ENCODE data around the gene PKIG.
"Not testable (repeated sequence)": the region's sequence is repeated elsewhere in the genome, so short reads cannot be mapped to it uniquely, and the experiment has no call there.

The PKIG gene

DNA sequence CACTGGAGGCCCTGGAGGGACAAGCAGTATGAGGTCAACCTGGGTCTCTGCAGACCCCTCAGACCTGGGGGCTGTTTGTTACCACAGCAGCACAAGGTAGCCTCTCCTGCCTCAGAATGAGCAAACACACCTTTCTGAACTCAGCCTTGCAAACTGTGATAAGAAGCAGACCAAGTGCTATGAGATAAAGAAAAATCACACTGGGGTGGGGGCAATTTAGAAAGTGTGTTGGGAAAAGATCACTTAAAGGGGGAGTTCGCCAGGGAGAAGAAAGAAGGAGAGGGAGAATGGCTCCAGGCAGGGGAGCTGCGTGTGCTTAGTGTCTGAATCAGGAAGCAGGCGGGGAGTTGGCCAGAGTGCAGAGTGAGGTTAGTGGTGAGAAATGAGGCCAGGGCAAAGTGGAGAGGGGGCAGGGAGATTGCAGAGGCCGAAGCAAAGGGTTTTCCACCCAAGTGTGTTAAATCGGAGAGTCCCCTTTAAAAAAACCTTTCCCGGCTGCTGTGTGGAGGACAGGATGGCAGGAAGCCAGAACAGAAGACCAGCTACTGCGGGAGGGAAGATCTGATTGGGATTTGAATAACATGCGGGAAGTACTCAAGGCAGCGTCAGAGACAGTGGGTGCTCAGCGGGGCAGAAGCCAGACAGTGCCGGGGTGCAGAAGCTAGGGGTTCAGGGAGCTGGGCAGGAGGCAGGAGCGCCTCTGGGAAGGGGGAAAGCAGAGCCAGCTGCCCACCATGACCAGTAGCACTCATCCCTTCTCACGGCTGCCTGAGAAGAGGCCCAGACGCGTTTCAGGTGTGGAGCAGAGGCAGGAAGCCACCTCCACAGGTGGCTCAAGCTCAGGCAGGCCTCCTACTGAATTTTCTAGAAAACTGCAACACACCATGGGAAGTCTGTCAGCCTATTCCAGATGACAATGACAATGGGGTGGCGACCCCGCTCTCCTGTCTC is 60.1 kb downstream of the PKIG start:
- DNase-seq (ENCODE audit: low spot score): peak; percentile 43

DNA sequence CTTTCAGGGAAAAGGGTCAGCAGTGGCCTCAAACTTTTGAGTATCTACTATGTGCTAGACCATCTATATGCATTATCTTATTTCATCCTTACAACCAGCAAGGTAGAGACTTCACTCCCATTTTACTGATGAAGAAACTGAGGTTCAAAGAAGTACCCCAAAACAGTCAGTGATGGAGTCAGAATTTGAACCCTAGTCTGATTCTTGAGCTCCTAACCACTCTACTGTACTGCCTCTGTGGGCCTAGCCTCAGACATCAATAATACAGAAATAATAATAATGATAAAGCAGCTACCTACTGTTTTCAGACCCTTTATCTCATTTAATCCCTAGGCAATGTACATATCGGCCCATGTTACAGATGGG is 60.8 kb downstream of the PKIG start:
- no peak for DNase-seq (ENCODE audit: low spot score)

DNA sequence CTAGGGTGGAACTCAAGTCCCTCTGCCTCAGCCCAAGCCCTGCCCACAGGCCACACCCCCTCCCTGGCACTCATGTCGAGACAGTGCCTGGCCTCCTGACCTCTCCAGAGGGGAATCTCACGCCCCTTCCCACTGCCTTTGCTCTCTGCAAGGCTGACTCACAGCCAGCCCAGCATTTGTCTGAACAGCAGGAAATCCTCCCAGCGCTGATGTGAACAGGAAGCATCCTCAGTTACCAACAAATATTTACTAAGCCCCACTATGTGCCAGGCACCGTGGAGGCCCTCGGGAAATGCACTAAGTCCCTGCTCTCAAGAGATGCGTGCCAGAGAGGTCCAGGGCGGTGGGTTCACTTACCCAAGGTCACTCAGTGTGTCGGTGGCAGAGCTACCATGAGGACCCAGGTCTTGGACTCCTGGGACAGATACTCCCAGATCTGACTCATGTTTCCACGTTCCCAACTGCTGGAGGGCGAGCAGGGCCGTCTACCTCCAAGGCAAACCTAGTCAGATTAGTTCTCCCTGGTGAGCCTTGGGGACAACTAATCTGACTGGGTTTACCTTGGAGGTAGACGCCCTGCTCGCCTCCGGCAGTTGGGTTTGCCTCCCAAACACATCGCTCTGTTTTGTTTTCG is 61.3 kb downstream of the PKIG start:
- DNase-seq (ENCODE audit: low spot score): no peak

DNA sequence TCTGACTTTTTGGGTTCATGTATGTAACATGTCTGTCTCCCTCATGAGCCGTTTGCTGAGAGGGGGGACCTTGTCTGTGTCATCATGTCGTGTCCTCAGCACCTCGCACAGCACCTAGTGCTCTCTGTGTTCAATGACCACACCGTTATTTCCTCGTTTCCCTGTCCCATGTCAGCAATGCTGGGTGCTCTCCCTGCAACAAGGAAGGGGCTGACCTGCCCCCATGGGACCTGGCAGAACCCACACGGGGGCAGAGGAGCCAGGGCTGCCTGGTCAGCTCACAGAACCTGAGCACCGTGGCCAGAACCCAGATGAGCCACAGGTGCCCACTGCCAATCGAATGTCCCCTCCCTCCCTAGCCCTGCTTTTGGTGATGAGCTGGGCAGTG is 61.8 kb downstream of the PKIG start:
- DNase-seq (ENCODE audit: low spot score): no peak

DNA sequence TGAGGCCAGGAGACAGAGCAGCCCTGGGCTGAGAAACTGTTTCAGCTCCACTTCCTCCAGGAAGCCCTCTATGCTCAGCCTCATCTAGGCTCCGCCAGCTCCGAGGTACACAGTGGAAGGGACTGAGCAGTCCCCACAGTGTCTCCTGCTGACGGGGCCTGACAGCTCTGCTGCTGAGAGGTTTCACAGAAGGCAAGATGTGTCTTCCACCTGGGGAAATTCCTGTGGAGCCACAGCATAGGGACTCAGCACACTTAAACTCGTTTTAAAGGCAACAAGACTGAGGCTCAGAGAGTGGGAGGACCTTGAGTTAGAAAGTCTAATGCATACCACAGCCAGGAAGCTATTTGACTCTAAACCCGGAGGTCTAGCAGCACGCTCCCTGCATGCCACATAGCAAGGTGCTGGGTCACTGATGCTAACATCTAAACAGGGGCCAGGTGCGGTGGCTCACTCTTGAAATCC is 62.3 kb downstream of the PKIG start:
- DNase-seq (ENCODE audit: low spot score): no peak

DNA sequence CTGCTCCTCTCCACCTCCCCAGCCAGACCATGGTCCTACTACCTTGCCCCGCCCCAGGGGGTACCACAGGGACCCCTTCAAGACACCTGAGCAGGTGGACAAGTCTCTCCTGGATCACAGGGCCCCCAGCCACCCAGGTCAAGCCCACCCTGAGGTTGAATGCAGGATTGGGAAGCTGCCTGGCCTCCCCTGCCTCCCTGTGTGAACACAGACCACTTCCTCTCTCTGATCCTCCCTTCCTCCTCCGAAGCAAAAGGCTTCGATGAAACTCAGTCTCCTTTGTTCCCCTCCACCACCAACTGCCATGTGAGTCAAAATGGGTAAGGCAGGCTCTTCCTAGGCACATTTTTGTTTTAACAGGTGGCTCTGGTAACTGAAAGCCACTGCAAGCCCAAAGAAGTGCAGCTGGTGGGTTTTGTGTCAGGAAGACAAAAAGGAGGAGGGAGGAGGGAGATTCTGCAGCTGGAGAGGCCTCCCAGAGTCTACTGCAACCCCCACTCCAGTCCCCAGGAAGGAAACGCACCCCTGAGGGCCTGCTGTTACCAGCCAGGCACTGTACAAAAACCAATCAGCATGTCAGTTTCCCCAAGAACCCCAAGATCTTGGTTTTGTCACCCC is 63.8 kb downstream of the PKIG start:
- no peak for DNase-seq (ENCODE audit: low spot score)

DNA sequence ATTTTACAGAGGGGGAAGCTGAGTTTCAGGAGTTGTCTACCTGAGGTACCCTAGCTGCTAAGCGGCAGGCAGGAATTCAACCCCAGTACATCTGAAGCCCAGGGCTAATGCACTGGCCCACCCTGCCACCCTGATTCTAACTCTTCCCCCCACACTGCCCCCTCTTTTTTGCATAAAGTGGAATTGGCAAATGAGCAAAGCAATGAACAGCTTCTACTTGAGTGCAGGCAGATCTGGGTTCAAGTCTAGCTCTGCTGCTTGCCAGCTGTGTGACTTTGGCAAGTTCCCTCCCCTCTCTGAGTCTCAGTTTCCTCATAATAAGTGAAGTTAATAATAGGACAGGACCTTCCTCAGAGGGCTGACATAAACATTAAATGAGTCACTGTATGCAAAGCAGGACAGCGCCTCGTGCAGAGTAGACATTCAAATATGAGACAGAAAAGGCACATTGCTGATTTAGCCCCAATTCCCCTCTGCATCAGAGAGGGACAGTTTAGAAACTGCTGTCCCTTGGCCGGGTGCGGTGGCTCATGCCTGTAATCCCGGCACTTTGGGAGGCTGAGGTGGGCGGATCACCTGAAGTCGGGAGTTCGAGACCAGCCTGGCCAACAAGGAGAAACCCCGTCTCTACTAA is 64.4 kb downstream of the PKIG start:
- no peak for DNase-seq (ENCODE audit: low spot score)

DNA sequence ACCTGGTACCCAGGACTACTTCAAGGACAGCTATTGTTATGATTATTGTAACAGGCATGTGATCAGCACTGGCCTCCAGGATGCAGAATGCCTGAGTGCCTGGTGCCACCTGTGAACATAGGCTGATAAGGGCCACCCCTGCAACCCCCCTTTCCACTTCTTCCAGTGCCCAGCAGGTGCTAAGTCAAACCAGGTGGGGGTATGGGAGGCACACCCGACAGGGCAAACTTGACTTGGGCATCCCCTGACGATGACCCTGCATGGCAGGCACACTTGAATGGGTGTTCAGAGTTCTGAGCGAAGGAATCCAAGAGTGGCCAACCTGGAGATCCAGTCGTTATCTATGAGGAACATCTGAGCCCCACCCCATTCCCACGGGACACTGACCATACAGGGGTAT is 65.7 kb downstream of the PKIG start:
- DNase-seq (ENCODE audit: low spot score): no peak

DNA sequence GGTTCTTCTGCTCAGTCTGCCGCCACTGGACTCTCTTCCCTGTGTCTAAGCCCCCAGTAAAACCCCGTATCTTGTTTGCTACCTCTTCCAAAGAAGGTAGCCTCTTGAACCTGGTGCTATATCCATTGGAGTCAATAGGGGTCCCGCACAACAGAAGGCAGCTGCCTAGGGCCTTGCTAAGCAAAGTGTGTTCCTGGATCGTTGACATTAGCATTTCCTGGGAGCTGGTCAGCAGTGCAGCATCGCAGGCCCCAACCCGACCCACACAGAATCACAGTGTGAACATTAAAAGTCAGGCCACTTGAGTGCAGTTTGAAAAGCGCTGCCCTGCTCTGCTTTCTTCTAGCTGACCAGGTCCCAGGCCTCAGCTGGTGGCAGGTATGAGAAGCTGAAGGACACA is 66.2 kb downstream of the PKIG start:
- DNase-seq (ENCODE audit: low spot score): no peak

DNA sequence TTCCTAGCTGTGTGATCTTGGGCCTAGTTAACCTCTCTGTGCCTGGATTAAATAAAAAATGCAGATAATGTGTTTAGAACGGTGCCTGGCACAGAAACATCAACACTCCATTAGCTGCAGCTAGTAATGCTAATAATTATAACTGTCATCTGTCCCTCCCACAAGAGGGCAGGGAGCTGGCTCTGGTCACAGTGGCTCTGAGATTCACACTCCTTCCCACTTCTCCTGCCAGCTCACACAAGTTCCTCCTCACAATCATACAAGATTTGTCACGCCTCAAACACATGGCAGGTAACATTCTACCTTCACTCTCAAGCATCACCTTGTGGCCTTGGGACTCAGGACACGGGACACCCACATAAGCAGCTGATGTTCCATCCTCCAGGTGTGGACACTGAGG is 66.7 kb downstream of the PKIG start:
- no peak for DNase-seq (ENCODE audit: low spot score)

DNA sequence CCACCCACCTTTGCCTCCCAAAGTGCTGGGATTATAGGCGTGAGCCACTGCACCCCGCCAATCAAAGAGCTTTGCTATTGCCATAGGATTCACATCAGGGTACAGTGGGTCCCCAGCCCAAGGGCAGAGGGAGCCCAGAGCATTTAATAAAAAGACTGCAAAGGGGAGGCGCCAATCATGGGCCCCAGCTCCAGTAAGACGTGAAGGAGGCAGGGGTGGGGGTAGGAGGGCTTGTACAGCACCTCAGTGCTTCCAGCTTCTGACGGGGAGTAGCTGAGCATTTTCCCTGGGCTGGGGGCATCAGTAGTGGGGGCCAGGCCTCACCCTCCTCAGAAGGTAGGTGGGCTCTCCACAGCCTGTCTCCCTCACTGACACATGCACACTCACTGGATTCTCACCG is 67.6 kb downstream of the PKIG start:
- DNase-seq (ENCODE audit: low spot score): no peak

DNA sequence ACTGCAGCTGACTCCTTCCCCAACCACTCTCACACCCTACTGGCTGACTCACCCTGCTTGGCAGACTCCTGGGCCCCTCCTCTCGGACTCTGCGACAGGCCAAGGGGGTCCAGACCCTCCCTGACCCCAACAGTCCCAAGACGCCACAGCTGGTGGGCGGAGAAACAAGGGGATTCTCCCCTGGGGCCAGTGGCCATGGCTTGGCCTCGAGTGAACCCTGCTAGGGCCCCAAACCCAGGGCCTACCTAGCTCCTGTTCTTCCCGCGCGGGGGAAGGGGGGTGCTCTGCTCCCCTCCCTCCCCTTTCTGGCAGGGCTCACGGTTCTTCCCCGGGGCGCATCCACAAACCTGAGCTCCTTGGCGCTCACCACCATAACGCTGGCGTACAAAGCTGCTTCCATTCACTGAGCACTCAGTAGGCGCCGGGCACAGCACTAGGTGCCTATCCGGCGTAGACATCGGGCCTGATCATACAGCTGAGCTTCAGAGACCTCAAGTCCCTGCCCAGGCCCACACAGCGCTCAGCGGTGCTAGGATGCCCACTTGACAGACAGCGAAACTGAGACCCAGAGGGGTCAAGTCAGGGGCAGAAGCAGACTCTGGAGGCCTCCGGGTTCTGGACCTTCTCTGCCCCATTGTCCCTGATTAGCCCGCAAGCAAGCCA is 68.5 kb downstream of the PKIG start:
- DNase-seq (ENCODE audit: low spot score): no peak

DNA sequence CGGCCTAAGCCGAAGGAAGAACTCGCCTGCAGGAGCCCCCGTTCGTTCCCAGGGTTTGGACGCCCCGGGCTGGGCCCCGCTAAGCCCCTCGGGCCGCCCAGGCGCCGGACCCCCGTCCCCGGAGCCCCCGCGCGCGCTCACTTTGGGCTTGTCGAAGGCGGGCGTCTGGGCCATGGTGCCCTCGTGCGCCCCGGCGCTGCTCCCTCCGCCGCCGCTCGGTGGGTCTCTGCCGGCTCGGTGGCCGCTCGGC is 69.0 kb downstream of the PKIG start:
- DNase-seq (ENCODE audit: low spot score): no peak

DNA sequence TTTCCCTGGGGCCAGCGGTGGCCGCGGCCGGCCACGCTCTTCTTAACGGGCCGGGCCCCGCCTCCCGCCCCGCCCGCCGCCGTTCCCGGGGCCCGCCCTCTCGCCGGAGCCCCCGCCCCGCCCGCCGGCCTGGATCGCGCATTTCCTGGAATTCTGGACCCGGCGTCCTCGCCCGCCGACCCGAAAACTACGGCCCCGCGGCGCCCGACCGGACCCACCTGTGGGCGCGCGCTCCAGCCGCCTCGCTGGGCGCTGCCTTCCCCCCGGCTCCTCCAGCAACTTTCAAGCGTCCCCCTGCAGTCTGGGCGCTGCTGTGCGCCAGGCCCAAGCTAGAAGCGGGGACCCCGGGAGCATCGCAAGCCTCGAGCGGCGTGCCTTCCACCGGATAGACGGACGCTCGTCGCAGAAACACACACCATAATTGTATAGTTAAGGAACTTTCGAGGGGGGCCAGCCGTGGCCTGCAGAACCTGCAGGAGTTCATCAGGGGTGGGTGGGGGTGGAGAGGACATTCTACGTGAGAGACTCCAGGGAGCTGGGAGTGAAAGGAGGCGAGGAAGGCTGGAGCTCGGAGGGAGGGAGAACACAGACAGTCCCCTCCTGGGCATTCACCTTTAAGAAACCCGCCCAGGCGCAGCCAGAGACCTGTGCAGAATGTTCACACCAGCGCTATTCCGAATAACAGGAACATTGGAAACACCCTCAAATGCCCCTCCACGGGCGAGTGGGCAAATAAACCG is 69.5 kb downstream of the PKIG start, which contains the start of gene ADA:
Gene ADA, minus strand, starts transcription at position 16 of the 740 bp plus-strand sequence. CDS start 92 bp downstream, outside the sequence.
- DNase-seq (ENCODE audit: low spot score): peak; percentile 63

DNA sequence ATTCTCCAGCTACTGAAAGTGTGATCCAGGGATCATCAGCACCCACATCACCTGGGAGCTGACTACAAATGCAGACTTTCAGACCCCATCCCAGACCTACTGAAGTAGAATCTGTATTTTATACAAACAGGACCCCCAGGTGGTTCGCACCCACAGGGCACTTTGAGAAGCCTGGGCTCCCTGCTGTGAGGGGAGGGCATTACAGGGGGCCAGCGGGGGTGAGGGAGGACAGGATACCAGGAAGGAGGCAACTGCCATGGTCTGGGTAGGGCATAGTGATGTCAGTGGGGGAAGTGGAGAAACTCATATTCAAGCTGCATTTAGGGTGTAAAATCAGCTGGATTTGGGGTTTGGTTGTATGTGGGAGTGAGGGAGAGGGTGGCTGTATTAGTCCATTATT is 71.2 kb downstream of the PKIG start:
- no peak for DNase-seq (ENCODE audit: low spot score)

DNA sequence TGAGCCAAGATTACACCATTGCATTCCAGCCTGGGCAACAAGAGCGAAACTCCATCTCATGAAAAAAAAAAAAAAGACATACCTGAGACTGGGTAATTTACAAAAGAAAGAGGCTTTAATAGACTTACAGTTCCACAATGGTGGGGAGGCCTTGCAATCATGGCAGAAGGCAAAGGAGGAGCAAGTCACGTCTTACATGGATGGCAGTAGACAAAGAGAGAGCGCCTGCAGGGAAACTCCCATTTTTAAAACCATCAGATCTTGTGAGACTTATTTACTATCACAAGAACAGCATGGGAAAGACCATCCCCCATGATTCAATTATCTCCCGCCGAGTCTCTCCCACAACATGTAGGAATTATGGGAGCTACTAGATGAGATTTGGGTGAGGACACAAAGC is 71.8 kb downstream of the PKIG start:
- DNase-seq (ENCODE audit: low spot score): not testable (repeated sequence)

DNA sequence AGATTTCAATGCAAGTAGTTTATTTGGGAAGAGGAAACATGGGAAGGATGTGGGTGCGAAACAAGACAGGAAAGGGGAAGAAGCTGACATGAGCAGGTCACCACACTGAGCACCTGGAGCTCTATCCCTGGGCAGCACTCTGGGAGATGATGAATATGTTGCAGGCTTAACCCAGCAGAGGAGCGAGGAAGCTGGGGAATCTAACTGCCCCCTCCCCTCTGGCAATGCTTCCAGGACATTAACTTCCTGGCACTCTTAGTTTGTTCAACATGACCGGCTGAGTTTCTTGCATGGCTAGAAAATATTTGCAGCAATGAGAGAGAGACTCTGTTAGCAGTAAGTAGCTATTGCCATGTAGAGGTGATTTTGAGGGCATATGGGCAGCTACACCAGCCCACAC is 74.1 kb downstream of the PKIG start:
- no peak for DNase-seq (ENCODE audit: low spot score)

DNA sequence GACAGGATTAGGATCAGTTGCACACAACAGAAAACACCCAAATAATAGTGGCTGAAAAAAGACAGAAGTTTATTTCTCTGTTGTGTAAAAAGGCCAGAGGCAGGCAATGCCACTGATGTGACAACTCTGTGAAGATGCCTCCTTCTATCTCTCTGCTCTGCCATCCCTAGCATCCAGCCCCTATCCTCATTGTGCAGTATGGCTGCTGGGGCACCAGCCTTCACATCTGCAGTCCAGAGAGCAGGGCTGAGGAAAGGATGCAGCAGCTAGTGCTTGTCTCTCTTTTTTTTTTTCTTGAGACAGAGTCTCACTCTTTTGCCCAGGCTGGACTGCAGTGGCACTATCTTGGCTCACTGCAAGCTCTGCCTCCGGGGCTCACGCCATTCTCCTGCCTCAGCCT is 75.5 kb downstream of the PKIG start:
- DNase-seq (ENCODE audit: low spot score): no peak

DNA sequence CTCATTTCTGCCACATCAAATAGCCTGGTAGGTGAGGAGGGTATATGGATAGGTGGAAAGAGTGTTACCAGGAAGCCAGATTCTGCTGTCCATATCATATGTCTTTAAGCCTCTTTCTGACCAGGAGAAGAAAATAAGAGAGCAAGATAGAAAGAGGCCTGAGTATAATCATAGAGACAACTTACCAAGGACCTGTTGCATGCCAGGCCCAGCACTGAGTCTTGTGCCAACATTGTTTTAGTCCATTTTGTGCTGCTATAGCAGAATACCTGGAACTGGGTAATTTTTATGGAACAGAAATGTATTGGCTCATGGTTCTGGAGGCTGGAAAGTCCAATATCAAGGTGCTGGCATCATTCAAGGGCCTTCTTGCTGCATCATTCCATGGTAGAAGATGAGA is 76.4 kb downstream of the PKIG start:
- no peak for DNase-seq (ENCODE audit: low spot score)

DNA sequence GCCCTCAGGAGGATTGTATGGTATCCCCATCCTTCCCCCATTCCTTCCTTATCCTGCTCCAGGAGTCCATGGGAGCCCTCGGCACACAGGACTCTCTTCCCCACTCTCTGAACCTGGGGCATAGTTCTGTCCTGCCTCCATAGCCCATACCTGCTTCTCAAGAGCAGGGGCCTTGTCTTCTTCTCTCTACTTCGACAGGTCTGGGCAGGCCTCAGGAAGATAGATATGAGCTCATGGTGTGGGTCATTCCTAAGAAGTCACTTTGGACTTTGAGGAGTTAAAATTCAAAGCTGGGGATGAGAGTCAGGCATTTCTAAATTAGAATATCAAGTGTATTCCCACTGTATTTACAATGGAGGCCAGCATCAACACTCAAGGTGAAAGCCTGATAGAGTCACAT is 77.6 kb downstream of the PKIG start:
- DNase-seq (ENCODE audit: low spot score): no peak

DNA sequence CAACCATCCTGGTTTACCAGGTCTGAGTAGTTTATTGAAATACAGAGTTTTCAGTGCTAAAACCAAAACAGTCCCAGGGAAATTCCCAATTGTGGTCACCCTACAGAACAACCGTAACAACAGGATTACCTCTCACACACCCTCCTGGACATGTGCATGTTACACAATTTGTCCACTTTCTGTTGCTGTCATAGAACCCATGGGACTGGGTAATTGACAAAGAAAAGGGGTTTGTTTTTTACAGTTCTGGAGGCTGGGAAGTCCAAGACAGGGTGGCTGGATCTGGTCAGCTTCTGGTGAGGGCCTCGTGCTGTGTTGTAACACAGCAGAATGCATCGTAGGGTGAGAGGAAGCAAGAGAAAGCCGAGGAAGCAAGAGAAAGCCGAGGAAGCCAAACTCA is 78.2 kb downstream of the PKIG start:
- DNase-seq (ENCODE audit: low spot score): no peak

DNA sequence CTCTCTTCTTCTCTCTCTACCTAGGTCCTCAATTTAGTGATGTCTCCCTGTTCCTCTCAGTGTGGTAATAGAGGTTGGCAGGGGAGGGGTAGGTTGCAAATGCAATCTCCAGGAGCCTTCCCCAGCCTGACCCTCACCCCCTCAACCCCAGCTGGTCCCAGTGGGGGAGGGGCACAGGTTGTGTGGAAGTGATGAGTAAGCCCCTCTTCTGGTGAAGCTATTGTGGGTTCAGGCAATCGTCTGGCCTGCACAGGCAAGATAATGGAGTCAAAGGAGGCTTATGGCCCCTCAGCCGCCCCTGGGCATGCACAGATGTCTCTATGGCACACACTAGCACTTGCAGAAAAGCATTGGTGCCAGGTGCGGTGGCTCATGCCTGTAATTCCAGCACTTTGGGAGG is 79.9 kb downstream of the PKIG start:
- DNase-seq (ENCODE audit: low spot score): no peak
